CD14-positive monocyte (primary cell): ENCODE results near the gene WDR7. TPM values are rescaled to one million over a fixed set of nuclear protein-coding genes. Genes with fewer than 3 reads are reported as not detected.

Source experiments
- DNase-seq, 3 donors: peaks; one replicate each; pipeline ENCODE4 v3.0.0-alpha.2; 2011 to 2022
- H2AFZ ChIP-seq: 2 replicates; pipeline ENCODE4 v1.6.0; 2012; ENCODE audit warnings: mild to moderate bottlenecking, low read depth, low read length, inconsistent platforms; ENCODE audit not compliant: insufficient read depth, poor library complexity, severe bottlenecking
- H3K27ac ChIP-seq, 2 donors: 1 replicate in 1 of 2; 2 replicates in 1 of 2; pipeline ENCODE4 v1.5.1; 2012 to 2013; ENCODE audit warnings: low read length in 2 of 2, control low read depth in 1 of 2, inconsistent platforms in 1 of 2, low read depth in 1 of 2, mild to moderate bottlenecking in 1 of 2
- H3K27me3 ChIP-seq, 2 donors: one replicate each; pipeline versions ENCODE4 v1.6.0 to v1.6.1; 2011 to 2013; ENCODE audit warnings: low read length in 2 of 2; ENCODE audit not compliant: control insufficient read depth in 2 of 2, insufficient read depth in 2 of 2
- H3K36me3 ChIP-seq, 2 donors: replicated peaks in 1 of 2; 1 replicate in 1 of 2; 2 replicates in 1 of 2; pipeline versions ENCODE4 v1.5.1 to v1.6.1; 2012 to 2013; ENCODE audit warnings: low read length in 2 of 2, control low read depth in 1 of 2, inconsistent platforms in 1 of 2, mild to moderate bottlenecking in 1 of 2; ENCODE audit not compliant: insufficient read depth in 2 of 2, control insufficient read depth in 1 of 2
- H3K4me1 ChIP-seq, 2 donors: 1 replicate in 1 of 2; 2 replicates in 1 of 2; pipeline versions ENCODE4 v1.5.1 to v1.6.1; 2012 to 2013; ENCODE audit warnings: low read length in 2 of 2, control low read depth in 1 of 2, inconsistent platforms in 1 of 2, mild to moderate bottlenecking in 1 of 2, moderate library complexity in 1 of 2; ENCODE audit not compliant: insufficient read depth in 2 of 2, control insufficient read depth in 1 of 2
- H3K4me2 ChIP-seq: replicated peaks from 2 replicates; pipeline ENCODE3; 2012; ENCODE audit warnings: low read length, moderate library complexity, mild to moderate bottlenecking; ENCODE audit not compliant: poor library complexity, severe bottlenecking; ENCODE audit errors: extremely low read depth
- H3K4me3 ChIP-seq, 3 experiments: fragments of 200-600 bp in 1 of 3; sonication (generic) in 1 of 3; replicated peaks in 1 of 3; 1 replicate in 2 of 3; 2 replicates in 1 of 3; pipeline ENCODE4 v1.5.1; 2011 to 2013; ENCODE audit warnings: low read length in 3 of 3, mild to moderate bottlenecking in 3 of 3, control low read depth in 2 of 3, low read depth in 2 of 3, inconsistent platforms in 1 of 3, moderate library complexity in 1 of 3
- H3K79me2 ChIP-seq: 2 replicates; pipeline ENCODE4 v1.6.0; 2012; ENCODE audit warnings: mild to moderate bottlenecking, control low read depth, inconsistent platforms, low read length, moderate library complexity; ENCODE audit not compliant: insufficient read depth
- H3K9ac ChIP-seq: 2 replicates; pipeline ENCODE4 v1.6.0; 2017; ENCODE audit warnings: low read length, mild to moderate bottlenecking; ENCODE audit not compliant: insufficient read depth, poor library complexity, severe bottlenecking
- H3K9me3 ChIP-seq, 2 donors: replicated peaks in 1 of 2; 1 replicate in 1 of 2; 2 replicates in 1 of 2; pipeline versions ENCODE4 v1.5.1 to v1.6.1; 2012 to 2013; ENCODE audit warnings: low read length in 2 of 2, control low read depth in 1 of 2; ENCODE audit not compliant: control insufficient read depth in 1 of 2, insufficient read depth in 1 of 2
- H4K20me1 ChIP-seq: 2 replicates; pipeline ENCODE4 v1.6.0; 2012; ENCODE audit warnings: mild to moderate bottlenecking, low read length, control low read depth, moderate library complexity; ENCODE audit not compliant: insufficient read depth
- H3K27ac Mint-ChIP-seq, 7 donors: one replicate each; pipeline ENCODE4 v1.8.0; 2020; ENCODE audit warnings: mild to moderate bottlenecking in 7 of 7, mixed read lengths in 7 of 7, moderate library complexity in 6 of 7, inconsistent platforms in 2 of 7
- H3K27me3 Mint-ChIP-seq, 3 donors: one replicate each; pipeline ENCODE4 v1.8.0; 2021 to 2022; ENCODE audit warnings: low read depth in 3 of 3, mild to moderate bottlenecking in 3 of 3, mixed read lengths in 3 of 3, moderate library complexity in 3 of 3, inconsistent platforms in 1 of 3
- H3K36me3 Mint-ChIP-seq, 2 donors: one replicate each; pipeline ENCODE4 v1.8.0; 2020; ENCODE audit warnings: mixed read lengths in 2 of 2, inconsistent platforms in 1 of 2, mild to moderate bottlenecking in 1 of 2
- H3K4me1 Mint-ChIP-seq: one replicate; pipeline ENCODE4 v1.8.0; 2020; ENCODE audit warnings: mild to moderate bottlenecking, mixed read lengths
- H3K4me3 Mint-ChIP-seq, 2 donors: one replicate each; pipeline ENCODE4 v1.8.0; 2020; ENCODE audit warnings: mild to moderate bottlenecking in 2 of 2, mixed read lengths in 2 of 2, moderate library complexity in 1 of 2
- H3K9me3 Mint-ChIP-seq, 7 donors: one replicate each; pipeline ENCODE4 v1.8.0; 2020 to 2022; ENCODE audit warnings: mixed read lengths in 7 of 7, mild to moderate bottlenecking in 6 of 7, moderate library complexity in 6 of 7, inconsistent platforms in 2 of 7
- WGBS: methylation state at CpG from one replicate; pipeline ENCODE4 v1.1.5; 2013; ENCODE audit warnings: missing lambda C conversion rate; ENCODE audit not compliant: insufficient coverage; 5-methylcytosine and 5-hydroxymethylcytosine counted together
- intact Hi-C, 2 donors: fragments of 100-400 bp; cut with micrococcal nuclease; formaldehyde crosslinking; loops; one replicate each; pipeline versions ENCODE4 v1.15.0 to v1.15.1; 2023
- polyA plus RNA-seq, 3 donors: library from polyadenylated mRNA; depleted of rRNA in 1 of 3; unstranded in 2 of 3; stranded (reverse) in 1 of 3; fragments of 300-500 nt in 2 of 3; fragments of >200 nt in 1 of 3; fragmentation: Illumina TruSeq in 2 of 3; gene quantifications; 1 replicate in 2 of 3; 2 replicates in 1 of 3; pipeline ENCODE4 v1.2.3, GENCODE V29; 2012 to 2021
- TF ChIP-seq, protein P1 (sequence below): fragments of 200-600 bp; IDR thresholded peaks from one replicate; pipeline ENCODE4 v1.8.0; 2022; ENCODE audit warnings: antibody characterized with exemption, mild to moderate bottlenecking

WDR7 gene
- polyA plus RNA-seq, 3 donors = 9.1 to 23.6 (median 9.5) TPM

GRCh38 chr18:56844556-56844955, 193.4 kb downstream of the WDR7 start:
- Histone ChIP-seq H3K27me3 (no peaks in the 10 kb centered on the region), H3K4me1 (no peaks in the 10 kb centered on the region), H3K4me2 (no peak overlapping the region), H2AFZ (no peak overlapping the region), H3K9me3 (peaks cover 0 to 3% of the 10 kb centered on the region in 2 donors), H4K20me1 (no peaks in the 10 kb centered on the region), H3K9ac (no peak overlapping the region), H3K79me2 (no peaks in the 10 kb centered on the region), H3K27ac (no peak overlapping the region), H3K4me3 (no peak overlapping the region), H3K36me3 (no peaks in the 10 kb centered on the region)
- Mint-ChIP-seq H3K9me3 (peaks cover 0 to 8% (median 3%) of the 10 kb centered on the region in 7 donors), H3K4me1 (peaks cover 5% of the 10 kb centered on the region), H3K4me3 (no peak overlapping the region), H3K36me3 (peaks cover 8 to 25% of the 10 kb centered on the region in 2 donors), H3K27ac (no peak overlapping the region), H3K27me3 (peaks cover 0 to 5% (median 0%) of the 10 kb centered on the region in 3 donors)
- intact Hi-C loops = no loop called here
- no peak for DNase-seq
- no CpG with 5 or more reads among the region's 1 CpG for WGBS
- TF ChIP-seq, protein P1, sequence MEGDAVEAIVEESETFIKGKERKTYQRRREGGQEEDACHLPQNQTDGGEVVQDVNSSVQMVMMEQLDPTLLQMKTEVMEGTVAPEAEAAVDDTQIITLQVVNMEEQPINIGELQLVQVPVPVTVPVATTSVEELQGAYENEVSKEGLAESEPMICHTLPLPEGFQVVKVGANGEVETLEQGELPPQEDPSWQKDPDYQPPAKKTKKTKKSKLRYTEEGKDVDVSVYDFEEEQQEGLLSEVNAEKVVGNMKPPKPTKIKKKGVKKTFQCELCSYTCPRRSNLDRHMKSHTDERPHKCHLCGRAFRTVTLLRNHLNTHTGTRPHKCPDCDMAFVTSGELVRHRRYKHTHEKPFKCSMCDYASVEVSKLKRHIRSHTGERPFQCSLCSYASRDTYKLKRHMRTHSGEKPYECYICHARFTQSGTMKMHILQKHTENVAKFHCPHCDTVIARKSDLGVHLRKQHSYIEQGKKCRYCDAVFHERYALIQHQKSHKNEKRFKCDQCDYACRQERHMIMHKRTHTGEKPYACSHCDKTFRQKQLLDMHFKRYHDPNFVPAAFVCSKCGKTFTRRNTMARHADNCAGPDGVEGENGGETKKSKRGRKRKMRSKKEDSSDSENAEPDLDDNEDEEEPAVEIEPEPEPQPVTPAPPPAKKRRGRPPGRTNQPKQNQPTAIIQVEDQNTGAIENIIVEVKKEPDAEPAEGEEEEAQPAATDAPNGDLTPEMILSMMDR = no peak

GRCh38 chr18:56851774-56852173, 200.6 kb downstream of the WDR7 start:
- Histone ChIP-seq H2AFZ (no peak overlapping the region), H3K79me2 (no peaks in the 10 kb centered on the region), H3K9ac (no peak overlapping the region), H3K9me3 (peaks cover 0 to 3% of the 10 kb centered on the region in 2 donors), H3K27me3 (no peaks in the 10 kb centered on the region), H4K20me1 (no peaks in the 10 kb centered on the region), H3K4me2 (no peak overlapping the region), H3K27ac (no peak overlapping the region), H3K36me3 (no peaks in the 10 kb centered on the region), H3K4me3 (no peak overlapping the region), H3K4me1 (peaks cover 3 to 9% of the 10 kb centered on the region in 2 donors)
- H3K9me3 Mint-ChIP-seq = peaks cover 0 to 5% (median 3%) of the 10 kb centered on the region in 7 donors
- peaks cover 10% of the 10 kb centered on the region for H3K4me1 Mint-ChIP-seq
- peak; percentile 14 to 40 (median 24) for DNase-seq
- no peak overlapping the region for H3K4me3 Mint-ChIP-seq
- peak overlapping the region in 2 of 7 donors; percentile 4 to 21 for H3K27ac Mint-ChIP-seq
- no CpG with 5 or more reads among the region's 1 CpG for WGBS
- TF ChIP-seq, protein P1 = no peak
- no peaks in the 10 kb centered on the region for H3K27me3 Mint-ChIP-seq
- intact Hi-C loops = no loop called here
- peaks cover 8 to 10% of the 10 kb centered on the region in 2 donors for H3K36me3 Mint-ChIP-seq
